Measurements from ENCODE around the gene CCDC154.

CCDC154 gene

GRCh38 chr16:1392826-1393225 lies 51.5 kb downstream of the CCDC154 start:
- Histone ChIP-seq H4K20me1 (ENCODE audit: low read depth, low read length) (no peaks in the 10 kb centered on the region), H2AFZ (ENCODE audit: low read depth, low read length, severe bottlenecking) (no peak overlapping the region)
- TF ChIP-seq, protein P1, sequence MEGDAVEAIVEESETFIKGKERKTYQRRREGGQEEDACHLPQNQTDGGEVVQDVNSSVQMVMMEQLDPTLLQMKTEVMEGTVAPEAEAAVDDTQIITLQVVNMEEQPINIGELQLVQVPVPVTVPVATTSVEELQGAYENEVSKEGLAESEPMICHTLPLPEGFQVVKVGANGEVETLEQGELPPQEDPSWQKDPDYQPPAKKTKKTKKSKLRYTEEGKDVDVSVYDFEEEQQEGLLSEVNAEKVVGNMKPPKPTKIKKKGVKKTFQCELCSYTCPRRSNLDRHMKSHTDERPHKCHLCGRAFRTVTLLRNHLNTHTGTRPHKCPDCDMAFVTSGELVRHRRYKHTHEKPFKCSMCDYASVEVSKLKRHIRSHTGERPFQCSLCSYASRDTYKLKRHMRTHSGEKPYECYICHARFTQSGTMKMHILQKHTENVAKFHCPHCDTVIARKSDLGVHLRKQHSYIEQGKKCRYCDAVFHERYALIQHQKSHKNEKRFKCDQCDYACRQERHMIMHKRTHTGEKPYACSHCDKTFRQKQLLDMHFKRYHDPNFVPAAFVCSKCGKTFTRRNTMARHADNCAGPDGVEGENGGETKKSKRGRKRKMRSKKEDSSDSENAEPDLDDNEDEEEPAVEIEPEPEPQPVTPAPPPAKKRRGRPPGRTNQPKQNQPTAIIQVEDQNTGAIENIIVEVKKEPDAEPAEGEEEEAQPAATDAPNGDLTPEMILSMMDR (IDR thresholded peaks at IDR 0.05; ENCODE audit: insufficient read depth, low read length, poor library complexity, severe bottlenecking), result no peak
- no peak for TF ChIP-seq EZH2phosphoT487 (conservative IDR thresholded peaks at IDR 0.05; ENCODE audit: low read length)

DNA sequence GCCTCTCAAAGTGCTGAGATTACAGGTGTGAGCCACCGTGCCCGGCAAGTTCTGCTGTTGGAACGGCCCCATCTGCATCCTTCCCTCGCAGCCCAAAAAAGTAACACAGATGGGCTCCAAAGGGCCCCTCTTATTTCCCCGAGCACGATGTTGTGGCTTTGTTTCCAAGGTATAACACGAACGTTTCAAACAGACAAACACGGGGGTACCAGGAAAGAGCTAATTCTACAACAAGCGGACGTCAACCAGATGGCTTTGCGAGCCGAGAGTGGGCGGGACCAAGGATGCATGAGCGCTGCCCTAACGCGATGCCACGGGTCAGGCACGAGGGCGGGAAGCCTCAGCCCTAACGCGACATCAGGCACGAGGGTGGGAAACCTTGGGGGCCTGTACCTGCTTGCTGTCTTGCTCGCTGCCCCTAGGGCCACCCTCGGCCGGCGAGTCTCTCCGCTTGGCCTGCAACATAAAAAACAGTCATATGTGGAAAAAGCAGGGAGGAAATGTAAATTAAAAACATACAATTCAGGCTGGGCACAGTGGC lies 54.0 kb downstream of the CCDC154 start:
- no peaks in the 10 kb centered on the region for H4K20me1 ChIP-seq (ENCODE audit: low read depth, low read length)
- no peak overlapping the region for H2AFZ ChIP-seq (ENCODE audit: low read depth, low read length, severe bottlenecking)
- no peak overlapping the region for H3K27ac ChIP-seq (ENCODE audit: low read depth, low read length)
- no peaks in the 10 kb centered on the region for H3F3A ChIP-seq (ENCODE audit: insufficient read depth)
- TF ChIP-seq EZH2phosphoT487 (conservative IDR thresholded peaks at IDR 0.05; ENCODE audit: low read length), result no peak
- TF ChIP-seq, protein P1 (IDR thresholded peaks at IDR 0.05; ENCODE audit: insufficient read depth, low read length, poor library complexity, severe bottlenecking), result no peak
- no peak overlapping the region for H3K9ac ChIP-seq (ENCODE audit: low read length)
- no peaks in the 10 kb centered on the region for H3K9me3 ChIP-seq (ENCODE audit: insufficient read depth, low read length)
- no peaks in the 10 kb centered on the region for H3K27me3 ChIP-seq (ENCODE audit: low read length)
- no peaks in the 10 kb centered on the region for H3K36me3 ChIP-seq (ENCODE audit: low read length)
- H3K9me2 ChIP-seq (replicated peaks; ENCODE audit: insufficient read depth, low read length), result no peaks in the 10 kb centered on the region
- H3K79me2 ChIP-seq (ENCODE audit: insufficient read depth, low read length), result no peaks in the 10 kb centered on the region
- no peak overlapping the region for H3K4me3 ChIP-seq (ENCODE audit: insufficient read depth, low read length, poor library complexity, severe bottlenecking)
- H3K4me2 ChIP-seq (ENCODE audit: low read depth, low read length, poor library complexity, severe bottlenecking), result no peak overlapping the region

More at GRCh38 chr16:1392826-1393225, 51.5 kb downstream of the CCDC154 start:
- H3K9me2 ChIP-seq (replicated peaks; ENCODE audit: insufficient read depth, low read length), result no peaks in the 10 kb centered on the region
- no peaks in the 10 kb centered on the region for H3F3A ChIP-seq (ENCODE audit: insufficient read depth)
- H3K4me2 ChIP-seq (ENCODE audit: low read depth, low read length, poor library complexity, severe bottlenecking), result no peak overlapping the region
- no peaks in the 10 kb centered on the region for H3K27me3 ChIP-seq (ENCODE audit: low read length)
- no peaks in the 10 kb centered on the region for H3K9me3 ChIP-seq (ENCODE audit: insufficient read depth, low read length)
- no peaks in the 10 kb centered on the region for H3K36me3 ChIP-seq (ENCODE audit: low read length)
- no peak overlapping the region for H3K4me3 ChIP-seq (ENCODE audit: insufficient read depth, low read length, poor library complexity, severe bottlenecking)
- H3K9ac ChIP-seq (ENCODE audit: low read length), result no peak overlapping the region
- H3K27ac ChIP-seq (ENCODE audit: low read depth, low read length), result no peak overlapping the region
- H3K79me2 ChIP-seq (ENCODE audit: insufficient read depth, low read length), result no peaks in the 10 kb centered on the region

GRCh38 chr16:1389762-1390161 lies 54.6 kb downstream of the CCDC154 start:
- H3K4me3 ChIP-seq (ENCODE audit: insufficient read depth, low read length, poor library complexity, severe bottlenecking), result no peak overlapping the region
- no peaks in the 10 kb centered on the region for H4K20me1 ChIP-seq (ENCODE audit: low read depth, low read length)
- H3K27me3 ChIP-seq (ENCODE audit: low read length), result no peaks in the 10 kb centered on the region
- no peak overlapping the region for H3K4me2 ChIP-seq (ENCODE audit: low read depth, low read length, poor library complexity, severe bottlenecking)
- H3K36me3 ChIP-seq (ENCODE audit: low read length), result no peaks in the 10 kb centered on the region
- no peak overlapping the region for H3K27ac ChIP-seq (ENCODE audit: low read depth, low read length)
- H3K9ac ChIP-seq (ENCODE audit: low read length), result no peak overlapping the region
- no peaks in the 10 kb centered on the region for H3K9me3 ChIP-seq (ENCODE audit: insufficient read depth, low read length)
- no peaks in the 10 kb centered on the region for H3K79me2 ChIP-seq (ENCODE audit: insufficient read depth, low read length)
- H3K9me2 ChIP-seq (replicated peaks; ENCODE audit: insufficient read depth, low read length), result no peaks in the 10 kb centered on the region
- TF ChIP-seq, protein P1 (IDR thresholded peaks at IDR 0.05; ENCODE audit: insufficient read depth, low read length, poor library complexity, severe bottlenecking), result no peak
- no peak for TF ChIP-seq EZH2phosphoT487 (conservative IDR thresholded peaks at IDR 0.05; ENCODE audit: low read length)
- no peak overlapping the region for H2AFZ ChIP-seq (ENCODE audit: low read depth, low read length, severe bottlenecking)
- no peaks in the 10 kb centered on the region for H3F3A ChIP-seq (ENCODE audit: insufficient read depth)
